Body of pancreas (tissue), 4 donors: ENCODE measurements around the gene GALNT9. TPM values are rescaled to one million over a fixed set of nuclear protein-coding genes. Genes with fewer than 3 reads are reported as not detected.

Experiments used
- ATAC-seq: fragments of 150-250 bp; one replicate; pipeline ENCODE4 v1.9.1; 2016
- DNase-seq, 4 donors: peaks; one replicate each; pipeline ENCODE4 v3.0.0-alpha.2; 2019
- H3K27ac ChIP-seq, 4 donors: fragments of 200-600 bp; sonication (generic); 1 replicate in 3 of 4; 2 replicates in 1 of 4; pipeline versions ENCODE4 v1.5.1 to v1.6.1; 2016 to 2019; ENCODE audit warnings: mild to moderate bottlenecking in 1 of 4, mixed read lengths in 1 of 4, moderate library complexity in 1 of 4
- H3K27me3 ChIP-seq, 2 donors: fragments of 200-600 bp; sonication (generic); one replicate each; pipeline ENCODE4 v1.6.0; 2016; ENCODE audit warnings: mild to moderate bottlenecking in 1 of 2
- H3K36me3 ChIP-seq, 2 donors: fragments of 200-600 bp; sonication (generic); replicated peaks in 1 of 2; 2 replicates each; pipeline ENCODE4 v1.5.1; 2016; ENCODE audit warnings: low read depth in 2 of 2; ENCODE audit not compliant: insufficient read depth in 1 of 2
- H3K4me1 ChIP-seq: fragments of 200-600 bp; sonication (generic); one replicate; pipeline ENCODE4 v1.6.0; 2016
- H3K4me3 ChIP-seq, 2 donors: fragments of 200-600 bp; sonication (generic); 1 replicate in 1 of 2; 2 replicates in 1 of 2; pipeline ENCODE4 v1.5.1; 2016 to 2019
- H3K9me3 ChIP-seq, 3 donors: fragments of 200-600 bp; sonication (generic); 1 replicate in 2 of 3; 2 replicates in 1 of 3; pipeline ENCODE4 v1.5.1; 2016
- POLR2A ChIP-seq, 3 donors: fragments of 450-650 bp; IDR thresholded peaks; one replicate each; pipeline ENCODE4 v1.6.1; 2016; ENCODE audit warnings: antibody characterized with exemption in 3 of 3, mild to moderate bottlenecking in 2 of 3
- WGBS, 2 donors: methylation state at CpG; one replicate each; pipeline ENCODE4 v1.1.5; 2017; 5-methylcytosine and 5-hydroxymethylcytosine counted together
- intact Hi-C: fragments of 100-400 bp; cut with DNase I; formaldehyde crosslinking; loops from one replicate; pipeline ENCODE4 v1.15.1; 2023
- total RNA-seq, 2 donors: library from RNA; depleted of rRNA; stranded (reverse); fragments of >200 nt; gene quantifications; one replicate each; pipeline ENCODE4 v1.1.0, GENCODE V29; 2016
- TF ChIP-seq, protein P1 (sequence below), 7 experiments: fragments of 450-650 bp in 4 of 7; fragments of 200-600 bp in 3 of 7; sonication (generic) in 3 of 7; IDR thresholded peaks; one replicate each; pipeline ENCODE4 v1.5.1; 2016 to 2019; ENCODE audit warnings: antibody characterized with exemption in 7 of 7

Gene GALNT9
- total RNA-seq, 2 donors from 2014 or later, result not detected

GRCh38 chr12:132355742-132356681 is 26.6 kb upstream of the GALNT9 start:
- Histone ChIP-seq H3K9me3 (no peaks in the 10 kb centered on the region), H3K27ac (no peak overlapping the region), H3K4me3 (no peak overlapping the region), H3K36me3 (no peaks in the 10 kb centered on the region), H3K4me1 (no peaks in the 10 kb centered on the region), H3K27me3 (no peaks in the 10 kb centered on the region)
- DNase-seq, result no peak
- no peak for ATAC-seq
- no peak for TF ChIP-seq POLR2A (IDR thresholded peaks at IDR 0.05)
- TF ChIP-seq, protein P1, sequence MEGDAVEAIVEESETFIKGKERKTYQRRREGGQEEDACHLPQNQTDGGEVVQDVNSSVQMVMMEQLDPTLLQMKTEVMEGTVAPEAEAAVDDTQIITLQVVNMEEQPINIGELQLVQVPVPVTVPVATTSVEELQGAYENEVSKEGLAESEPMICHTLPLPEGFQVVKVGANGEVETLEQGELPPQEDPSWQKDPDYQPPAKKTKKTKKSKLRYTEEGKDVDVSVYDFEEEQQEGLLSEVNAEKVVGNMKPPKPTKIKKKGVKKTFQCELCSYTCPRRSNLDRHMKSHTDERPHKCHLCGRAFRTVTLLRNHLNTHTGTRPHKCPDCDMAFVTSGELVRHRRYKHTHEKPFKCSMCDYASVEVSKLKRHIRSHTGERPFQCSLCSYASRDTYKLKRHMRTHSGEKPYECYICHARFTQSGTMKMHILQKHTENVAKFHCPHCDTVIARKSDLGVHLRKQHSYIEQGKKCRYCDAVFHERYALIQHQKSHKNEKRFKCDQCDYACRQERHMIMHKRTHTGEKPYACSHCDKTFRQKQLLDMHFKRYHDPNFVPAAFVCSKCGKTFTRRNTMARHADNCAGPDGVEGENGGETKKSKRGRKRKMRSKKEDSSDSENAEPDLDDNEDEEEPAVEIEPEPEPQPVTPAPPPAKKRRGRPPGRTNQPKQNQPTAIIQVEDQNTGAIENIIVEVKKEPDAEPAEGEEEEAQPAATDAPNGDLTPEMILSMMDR (IDR thresholded peaks at IDR 0.05), result no peak
- WGBS, 2 donors, result 74 to 77% methylated on average over 18 to 31 of the region's 31 CpGs
- intact Hi-C loops, result no loop called here

- no peaks in the 10 kb centered on the region for H3K27me3 ChIP-seq
- TF ChIP-seq POLR2A (IDR thresholded peaks at IDR 0.05), result no peak
- TF ChIP-seq, protein P1 (IDR thresholded peaks at IDR 0.05), result no peak
- 74 to 77% methylated on average over 15 to 23 of the region's 34 CpGs for WGBS, 2 donors
- intact Hi-C loops, result no loop called here
- no peak overlapping the region for H3K27ac ChIP-seq
- no peak overlapping the region for H3K4me3 ChIP-seq
- H3K9me3 ChIP-seq, result no peaks in the 10 kb centered on the region
- DNase-seq (no peak), ATAC-seq (no peak)
- H3K4me1 ChIP-seq, result no peaks in the 10 kb centered on the region
- no peaks in the 10 kb centered on the region for H3K36me3 ChIP-seq
These were observed 25.7 kb upstream of the GALNT9 start for GRCh38 chr12:132354982-132355680.

DNA sequence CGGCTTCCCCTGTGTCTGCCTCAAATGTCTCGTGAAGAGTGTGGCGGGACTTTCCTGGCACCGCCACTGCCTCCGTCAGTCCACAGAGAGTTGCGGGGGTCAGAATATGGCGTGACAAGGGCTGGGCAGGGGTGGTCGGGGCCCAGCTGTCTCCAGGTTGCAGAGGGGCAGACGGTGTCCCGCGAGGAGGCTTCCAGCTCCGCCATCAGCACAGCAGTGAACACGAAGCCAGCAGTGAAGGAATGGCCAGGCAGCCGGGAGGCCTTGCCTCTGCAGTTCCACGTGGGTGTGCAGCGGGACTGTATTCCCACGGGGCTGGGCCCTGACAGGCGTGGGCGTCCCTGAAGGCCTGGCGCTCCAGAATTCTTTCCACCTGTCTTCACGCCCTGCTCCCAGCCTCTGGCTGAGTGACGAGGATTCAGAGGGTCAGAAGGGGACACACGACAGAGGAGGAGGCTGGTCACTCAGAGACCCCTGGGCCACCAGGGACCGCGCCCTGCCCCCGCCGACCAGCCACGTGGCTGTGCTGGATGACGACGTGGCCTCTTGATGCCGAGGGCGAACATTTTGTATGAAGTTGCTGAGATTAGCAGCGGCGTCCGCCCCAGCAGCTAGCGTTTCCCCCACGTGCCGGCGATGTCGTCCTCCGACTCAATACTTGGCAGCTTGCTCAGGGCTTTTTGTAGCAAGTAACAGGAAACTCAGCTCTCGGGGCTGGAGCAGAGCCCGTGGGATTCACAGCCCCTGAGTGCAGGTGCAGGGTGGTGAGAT is 25.0 kb upstream of the GALNT9 start:
- Histone ChIP-seq H3K36me3 (no peaks in the 10 kb centered on the region), H3K4me3 (no peak overlapping the region), H3K4me1 (no peaks in the 10 kb centered on the region), H3K27me3 (no peaks in the 10 kb centered on the region), H3K27ac (no peak overlapping the region), H3K9me3 (no peaks in the 10 kb centered on the region)
- WGBS, 2 donors, result 69 to 72% methylated on average over 28 to 43 of the region's 43 CpGs
- ATAC-seq, result no peak
- no peak for DNase-seq
- intact Hi-C loops, result no loop called here
- TF ChIP-seq, protein P1 (IDR thresholded peaks at IDR 0.05), result no peak
- no peak for TF ChIP-seq POLR2A (IDR thresholded peaks at IDR 0.05)

GRCh38 chr12:132353811-132354210 is 24.4 kb upstream of the GALNT9 start:
- no peak for ATAC-seq
- Histone ChIP-seq H3K4me3 (no peak overlapping the region), H3K27ac (no peak overlapping the region), H3K4me1 (no peaks in the 10 kb centered on the region), H3K9me3 (no peaks in the 10 kb centered on the region), H3K36me3 (no peaks in the 10 kb centered on the region), H3K27me3 (no peaks in the 10 kb centered on the region)
- TF ChIP-seq POLR2A (IDR thresholded peaks at IDR 0.05), result no peak
- TF ChIP-seq, protein P1 (IDR thresholded peaks at IDR 0.05), result no peak
- WGBS, 2 donors, result 68 to 72% methylated on average over 13 to 15 of the region's 15 CpGs
- no peak for DNase-seq
- intact Hi-C loops, result no loop called here
